Mammary epithelial cell (primary cell): ENCODE results near the gene DPF3.

Source experiments
- CTCF ChIP-seq, 2 donors: IDR thresholded peaks in 1 of 2; conservative IDR thresholded peaks in 1 of 2; 2 replicates each; pipeline ENCODE4 v1.5.1; 2011 to 2012; ENCODE audit warnings: inconsistent platforms in 2 of 2, low read length in 2 of 2, mild to moderate bottlenecking in 2 of 2, control low read depth in 1 of 2, low read depth in 1 of 2; ENCODE audit not compliant: insufficient read depth in 1 of 2; ENCODE audit errors: extremely low read depth in 1 of 2
- EZH2 ChIP-seq: IDR thresholded peaks from 2 replicates; pipeline ENCODE4 v1.6.1; 2012; ENCODE audit warnings: low read length, inconsistent platforms, borderline replicate concordance

DNA sequence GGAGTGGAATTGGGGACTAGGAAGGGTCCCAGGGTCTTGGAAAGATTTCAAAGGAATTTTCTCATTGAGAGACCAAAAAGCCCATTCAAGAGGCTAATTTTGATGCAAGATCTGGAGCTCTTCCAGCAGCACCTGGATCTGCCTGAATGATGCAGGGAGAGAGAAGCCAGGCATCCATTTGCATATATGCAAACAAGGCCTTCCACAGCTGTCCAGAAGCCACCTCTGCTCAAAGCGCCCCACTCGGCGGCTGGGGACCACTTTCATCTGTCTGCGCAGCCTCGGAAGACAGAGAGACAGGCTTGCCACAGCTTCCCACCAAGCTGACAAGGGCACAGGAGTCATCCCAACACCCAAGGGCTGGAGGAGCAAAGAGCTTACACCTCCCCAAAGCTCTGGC lies 295.6 kb downstream of the DPF3 start:
- TF ChIP-seq CTCF (conservative IDR thresholded peaks at IDR 0.05 in 1 of 2, IDR thresholded peaks at IDR 0.05 in 1 of 2; ENCODE audit: extremely low read depth in 1 of 2, insufficient read depth in 1 of 2, low read depth in 1 of 2, low read length in 2 of 2) (no peak), EZH2 (no peak)
